HG02610 (cell line): ENCODE measurements around the gene ADCYAP1.
A peak's percentile ranks its signal among the peaks of the same experiment; 100 is the strongest.
"Not testable (repeated sequence)": the region's sequence is repeated elsewhere in the genome, so short reads cannot be mapped to it uniquely, and the experiment has no call there.

Source experiments
- ATAC-seq: cut with Tn5 transposase; IDR thresholded peaks from one replicate; pipeline ENCODE4 v1.9.1; 2021; ENCODE audit warnings: mild to moderate bottlenecking, moderate library complexity; ENCODE audit not compliant: unreplicated experiment

ADCYAP1 gene

DNA sequence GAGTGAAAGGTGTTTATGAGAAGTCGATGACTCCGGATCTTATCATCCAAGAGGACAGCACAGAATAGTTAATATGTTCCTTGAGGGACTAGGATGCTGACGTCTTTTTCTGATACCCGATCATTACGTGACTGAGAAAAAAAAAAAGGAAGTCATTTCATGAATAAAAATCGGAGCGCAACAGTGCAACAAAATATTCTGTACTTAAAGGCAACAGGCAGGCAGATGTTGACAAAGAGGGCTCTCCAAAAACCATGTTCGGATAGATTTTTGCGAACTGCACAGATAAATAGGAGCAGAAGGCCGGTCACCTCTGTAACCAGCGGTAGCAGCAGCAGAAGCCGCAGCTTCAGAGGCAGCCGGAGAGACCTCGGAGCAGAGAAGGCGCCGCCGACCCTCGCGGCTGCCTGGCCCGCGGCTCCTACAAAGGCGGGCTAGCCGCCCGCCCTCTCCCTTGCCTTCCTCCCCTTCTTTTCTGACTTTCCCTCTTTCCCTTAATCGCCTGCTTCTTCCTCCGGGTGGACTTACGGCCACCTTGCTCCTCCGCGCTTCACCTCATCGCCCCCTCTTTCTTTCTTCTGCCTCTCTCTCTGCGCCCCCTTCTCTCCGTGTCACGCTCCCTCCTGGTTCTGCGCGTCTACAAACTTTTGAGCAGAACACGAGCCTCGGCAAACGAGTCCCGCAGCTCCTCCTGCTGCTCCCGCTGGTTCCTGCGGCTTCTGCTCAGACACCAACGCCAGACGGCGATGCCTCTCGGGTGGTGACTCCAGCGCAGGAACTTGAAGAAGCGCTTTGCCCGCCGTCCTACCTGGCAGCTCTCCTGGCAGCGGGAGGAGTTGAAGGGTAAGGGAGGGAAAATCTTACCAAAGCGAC, at the start of gene ADCYAP1:
ADCYAP1 (plus strand) TSS at position 654 of the 873 bp plus-strand sequence. CDS start 516 bp downstream, outside the sequence.
- no peak for ATAC-seq

- no peak for ATAC-seq
Observed at GRCh38 chr18:857986-858385, 46.7 kb upstream of the ADCYAP1 start.

GRCh38 chr18:864872-865273, 39.8 kb upstream of the ADCYAP1 start:
- ATAC-seq, result peak; percentile 95

- no peak for ATAC-seq
Observed at GRCh38 chr18:867257-867656, 37.4 kb upstream of the ADCYAP1 start.

GRCh38 chr18:873426-873825, 31.2 kb upstream of the ADCYAP1 start:
- not testable (repeated sequence) for ATAC-seq

- ATAC-seq, result no peak
Observed at GRCh38 chr18:875912-876311, 28.8 kb upstream of the ADCYAP1 start.

GRCh38 chr18:877238-877637, 27.4 kb upstream of the ADCYAP1 start:
- ATAC-seq, result no peak

DNA sequence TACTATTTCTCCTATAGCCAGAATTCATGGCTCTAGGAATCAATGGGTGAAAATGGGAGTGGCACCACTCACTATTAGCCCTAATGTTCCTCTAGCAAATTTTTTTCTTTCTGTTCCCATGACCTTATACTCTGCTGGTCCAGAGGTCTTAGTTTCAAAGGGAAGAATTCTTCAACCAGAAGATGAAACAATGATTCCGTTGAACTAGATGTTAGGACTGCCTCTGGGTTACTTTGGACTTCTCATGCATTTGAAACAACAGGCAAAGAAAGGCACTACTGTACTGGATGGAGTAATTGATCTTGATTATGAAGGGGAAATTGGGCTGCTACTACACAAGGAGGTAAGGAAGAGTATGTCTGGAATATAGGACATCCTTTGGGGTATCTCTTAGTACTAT, 18.6 kb upstream of the ADCYAP1 start:
- no peak for ATAC-seq

DNA sequence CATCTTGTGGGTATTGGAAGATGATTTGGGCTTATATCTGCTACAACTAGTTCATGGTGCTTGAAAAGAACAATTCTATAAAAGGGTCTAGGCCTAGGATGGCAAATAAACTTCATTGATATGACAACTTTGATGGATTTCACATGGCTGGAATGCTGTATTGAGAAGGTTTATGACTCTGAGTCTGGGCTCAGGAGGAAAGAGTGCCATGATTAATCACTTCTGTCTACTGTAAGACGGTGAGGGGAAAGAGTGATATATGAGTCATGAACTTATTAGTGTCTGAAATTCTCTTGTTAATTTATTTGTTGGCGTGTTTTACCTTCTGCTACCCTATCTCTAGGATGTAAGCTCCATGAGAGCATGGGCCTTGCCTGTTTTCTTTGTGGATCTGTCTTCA, 17.0 kb upstream of the ADCYAP1 start:
- ATAC-seq, result no peak

- ATAC-seq, result no peak
Observed at GRCh38 chr18:892316-892715, 12.4 kb upstream of the ADCYAP1 start.

DNA sequence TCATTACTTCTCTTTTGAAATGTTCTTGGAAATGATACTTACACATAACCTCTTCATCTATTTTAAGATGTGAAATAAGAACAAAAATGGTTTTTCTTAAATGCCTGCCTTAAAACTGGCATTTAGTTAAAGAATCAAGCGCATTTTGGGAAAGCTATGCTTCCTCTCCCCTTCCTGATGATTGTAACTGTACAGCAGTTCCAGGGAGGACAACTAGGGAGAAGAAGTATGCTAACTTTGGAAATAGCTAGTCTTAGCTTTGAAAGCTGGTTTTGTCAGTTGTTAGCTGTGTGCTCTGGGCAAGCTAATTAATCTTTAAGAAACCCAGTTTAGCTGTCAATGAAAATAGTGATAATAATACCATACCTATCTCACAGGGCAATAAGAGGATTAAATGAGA, 8.4 kb upstream of the ADCYAP1 start:
- ATAC-seq, result no peak

GRCh38 chr18:901761-902160, 2.9 kb upstream of the ADCYAP1 start:
- no peak for ATAC-seq

DNA sequence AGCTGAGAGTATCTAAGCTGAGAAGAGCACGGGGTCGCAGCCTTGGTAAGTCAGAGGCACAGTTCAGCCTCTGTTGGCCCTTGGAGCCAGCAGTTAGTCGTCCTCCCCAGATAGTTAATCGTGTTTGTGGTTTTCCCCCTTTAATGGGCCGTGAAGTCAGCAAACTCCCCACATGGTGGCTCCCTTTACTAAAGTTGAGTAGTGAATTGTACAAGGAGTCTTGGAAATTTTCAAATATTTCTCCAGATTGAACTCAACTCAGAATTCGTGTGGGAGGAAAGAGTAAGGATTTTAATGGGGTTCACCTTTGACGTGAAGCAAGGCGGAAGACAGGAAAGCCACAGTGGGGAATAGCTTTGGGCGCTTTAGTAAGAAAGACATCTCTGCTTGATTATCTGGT, 2.4 kb upstream of the ADCYAP1 start:
- no peak for ATAC-seq

DNA sequence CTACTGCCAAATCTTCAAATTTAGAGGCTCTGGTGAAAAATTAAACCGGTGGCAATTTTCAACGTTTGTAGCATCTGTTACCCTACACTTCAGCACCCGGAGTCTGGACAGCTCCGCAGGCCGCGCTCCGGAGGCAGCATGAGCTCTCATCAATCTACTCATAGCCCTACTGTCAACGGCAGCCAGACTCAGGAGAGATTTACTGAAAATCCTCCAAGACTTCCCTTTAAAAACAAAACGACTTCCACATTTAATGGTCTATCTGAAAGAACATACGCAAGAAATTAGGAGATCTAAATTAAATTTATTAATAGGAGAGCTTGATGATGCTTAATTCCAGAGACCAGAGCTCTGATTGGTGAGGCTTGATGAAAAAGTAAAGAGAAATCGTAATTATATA, 970 bp upstream of the ADCYAP1 start:
- no peak for ATAC-seq

GRCh38 chr18:905307-905947, 756 bp downstream of the ADCYAP1 start:
- ATAC-seq, result no peak

GRCh38 chr18:905948-906415, 1.3 kb downstream of the ADCYAP1 start:
- no peak for ATAC-seq

GRCh38 chr18:906416-907114, 1.9 kb downstream of the ADCYAP1 start:
- ATAC-seq, result no peak

GRCh38 chr18:907115-907884, 2.6 kb downstream of the ADCYAP1 start:
- ATAC-seq, result no peak

GRCh38 chr18:907885-908757, 3.5 kb downstream of the ADCYAP1 start:
- ATAC-seq, result no peak
